HCT116 (cell line): ENCODE data around the gene SEPTIN5. TPM values are rescaled to one million over a fixed set of nuclear protein-coding genes. Genes with fewer than 3 reads are reported as not detected.

Experiments used
- ATAC-seq: fragments of 200-7000 bp; cut with Tn5 transposase; 2 replicates; pipeline ENCODE4 v1.9.1; 2020; ENCODE audit warnings: mild to moderate bottlenecking, moderate library complexity
- BruUV-seq: library from RNA; stranded (reverse); fragments of 400-500 nt; replicated peaks from 2 replicates; lab custom pipeline; 2021; lab: Mats Ljungman, UMichigan
- CTCF ChIA-PET: fragments of 300-600 bp; sonication (Branson Sonifier 250); formaldehyde crosslinking; loops from one replicate; lab custom pipeline; 2021; ENCODE audit warnings: antibody characterized with exemption; lab: Charles Lee
- POLR2A ChIA-PET: fragments of 300-600, 350-600 bp; sonication (Branson Sonifier 250); formaldehyde crosslinking; loops from one replicate; lab custom pipeline; 2021; ENCODE audit warnings: antibody characterized with exemption; lab: Charles Lee
- RAD21 ChIA-PET, 2 experiments: fragments of 300-600 bp; sonication (Branson Sonifier 250); formaldehyde crosslinking; loops; one replicate each; lab custom pipeline; 2023; ENCODE audit warnings: low total read pairs in 2 of 2; ENCODE audit not compliant: uncharacterized antibody in 2 of 2, unreplicated experiment in 2 of 2, low non-redundant PET in 1 of 2; lab: Charles Lee
- DNase-seq: peaks from one replicate; pipeline ENCODE4 v3.0.0-alpha.2; 2010; ENCODE audit warnings: low read depth, low spot score
- H2AFZ ChIP-seq: fragments of 200-600 bp; shearing (Covaris generic), sonication (generic); 2 replicates; pipeline ENCODE4 v1.6.1; 2017; ENCODE audit warnings: low read depth, mixed run types, mixed read lengths, antibody characterized with exemption, low read length; ENCODE audit not compliant: poor library complexity, severe bottlenecking
- H3K27ac ChIP-seq: 2 replicates; pipeline ENCODE4 v1.5.1; 2012; ENCODE audit warnings: low read depth, low read length
- H3K27me3 ChIP-seq: fragments of 200-600 bp; sonication (generic); 2 replicates; pipeline ENCODE4 v1.6.1; 2016; ENCODE audit warnings: mixed run types, low read length, mixed read lengths; ENCODE audit not compliant: insufficient read depth
- H3K36me3 ChIP-seq, 2 experiments: fragments of 200-500 bp in 1 of 2; fragments of 200-600 bp in 1 of 2; sonication (Bioruptor generic) in 1 of 2; sonication (generic) in 1 of 2; 2 replicates each; pipeline versions ENCODE4 v1.5.1 to v1.6.1; 2014 to 2016; ENCODE audit warnings: low read length in 2 of 2, inconsistent platforms in 1 of 2, mixed read lengths in 1 of 2, mixed run types in 1 of 2; ENCODE audit not compliant: insufficient read depth in 2 of 2, control insufficient read depth in 1 of 2
- H3K4me1 ChIP-seq, 2 experiments: fragments of 200-600 bp in 1 of 2; sonication (generic) in 1 of 2; 2 replicates each; pipeline versions ENCODE4 v1.5.1 to v1.6.1; 2012 to 2017; ENCODE audit warnings: low read length in 2 of 2, inconsistent platforms in 1 of 2, mild to moderate bottlenecking in 1 of 2, mixed read lengths in 1 of 2, mixed run types in 1 of 2, moderate library complexity in 1 of 2; ENCODE audit not compliant: insufficient read depth in 2 of 2, control insufficient read depth in 1 of 2
- H3K4me2 ChIP-seq: fragments of 200-600 bp; sonication (generic); 2 replicates; pipeline ENCODE4 v1.6.1; 2017; ENCODE audit warnings: mixed run types, low read length, mixed read lengths
- H3K4me3 ChIP-seq, 2 experiments: fragments of 200-600 bp in 1 of 2; sonication (generic) in 1 of 2; replicated peaks in 1 of 2; 2 replicates each; pipeline ENCODE4 v1.5.1; 2011 to 2016; ENCODE audit warnings: low read length in 2 of 2, control low read depth in 1 of 2, low read depth in 1 of 2, mild to moderate bottlenecking in 1 of 2, mixed read lengths in 1 of 2, mixed run types in 1 of 2
- H3K79me2 ChIP-seq: fragments of 200-600 bp; sonication (generic); 2 replicates; pipeline ENCODE4 v1.6.1; 2017; ENCODE audit warnings: mild to moderate bottlenecking, mixed run types, low read length, moderate library complexity, mixed read lengths; ENCODE audit not compliant: insufficient read depth
- H3K9ac ChIP-seq: fragments of 200-600 bp; sonication (generic); 2 replicates; pipeline ENCODE4 v1.6.1; 2016; ENCODE audit warnings: low read length, mixed read lengths
- H3K9me2 ChIP-seq: fragments of 200-600 bp; sonication (generic), shearing (Covaris generic); 2 replicates; pipeline ENCODE4 v1.6.1; 2017; ENCODE audit warnings: mixed run types, mild to moderate bottlenecking, moderate library complexity; ENCODE audit not compliant: insufficient read depth
- H3K9me3 ChIP-seq, 2 experiments: fragments of 200-500 bp in 1 of 2; fragments of 200-600 bp in 1 of 2; sonication (Bioruptor generic) in 1 of 2; sonication (generic) in 1 of 2; 2 replicates each; pipeline ENCODE4 v1.6.1; 2014 to 2017; ENCODE audit warnings: low read length in 2 of 2, mixed read lengths in 2 of 2, inconsistent platforms in 1 of 2, low read depth in 1 of 2, mild to moderate bottlenecking in 1 of 2, mixed run types in 1 of 2, moderate library complexity in 1 of 2; ENCODE audit not compliant: control insufficient read depth in 1 of 2, insufficient read depth in 1 of 2
- H4K20me1 ChIP-seq: fragments of 200-600 bp; sonication (generic), shearing (Covaris generic); 2 replicates; pipeline ENCODE4 v1.6.1; 2017; ENCODE audit warnings: mixed run types, mild to moderate bottlenecking, moderate library complexity; ENCODE audit not compliant: insufficient read depth
- CBX3 ChIP-seq: IDR thresholded peaks from 2 replicates; pipeline ENCODE4 v1.6.1; 2012; ENCODE audit warnings: low read depth
- CEBPB ChIP-seq: IDR thresholded peaks from 2 replicates; pipeline ENCODE4 v1.6.1; 2012; ENCODE audit warnings: low read depth
- ELF1 ChIP-seq: IDR thresholded peaks from 2 replicates; pipeline ENCODE4 v1.6.1; 2012; ENCODE audit warnings: low read depth, borderline replicate concordance
- MAX ChIP-seq: IDR thresholded peaks from 2 replicates; pipeline ENCODE4 v1.6.1; 2012
- POLR2AphosphoS5 ChIP-seq: IDR thresholded peaks from 2 replicates; pipeline ENCODE4 v1.6.1; 2011; ENCODE audit warnings: mild to moderate bottlenecking, low read depth, low read length, moderate library complexity
- RAD21 ChIP-seq: IDR thresholded peaks from 2 replicates; pipeline ENCODE4 v1.6.1; 2012; ENCODE audit warnings: low read depth, mild to moderate bottlenecking
- TCF7L2 ChIP-seq: IDR thresholded peaks from 2 replicates; pipeline ENCODE4 v1.7.0; 2011; ENCODE audit warnings: borderline replicate concordance, inconsistent platforms; ENCODE audit not compliant: insufficient read depth, insufficient read length; ENCODE audit errors: extremely low read depth
- intact Hi-C: fragments of 100-400 bp; cut with micrococcal nuclease; formaldehyde crosslinking; loops from 2 replicates; pipeline ENCODE4 v1.10.0; 2022
- total RNA-seq: library from RNA; stranded (reverse); gene quantifications from one replicate; pipeline ENCODE4 v1.2.1, GENCODE V29; 2021; ENCODE audit not compliant: unreplicated experiment
- TF ChIP-seq, protein P1 (sequence below): IDR thresholded peaks from 2 replicates; pipeline ENCODE4 v1.6.1; 2011; ENCODE audit warnings: mild to moderate bottlenecking, low read length, moderate library complexity; ENCODE audit not compliant: insufficient replicate concordance; ENCODE audit errors: extremely low read depth

Gene SEPTIN5
- total RNA-seq, 1 experiment from 2014 or later: 9.0 TPM

DNA sequence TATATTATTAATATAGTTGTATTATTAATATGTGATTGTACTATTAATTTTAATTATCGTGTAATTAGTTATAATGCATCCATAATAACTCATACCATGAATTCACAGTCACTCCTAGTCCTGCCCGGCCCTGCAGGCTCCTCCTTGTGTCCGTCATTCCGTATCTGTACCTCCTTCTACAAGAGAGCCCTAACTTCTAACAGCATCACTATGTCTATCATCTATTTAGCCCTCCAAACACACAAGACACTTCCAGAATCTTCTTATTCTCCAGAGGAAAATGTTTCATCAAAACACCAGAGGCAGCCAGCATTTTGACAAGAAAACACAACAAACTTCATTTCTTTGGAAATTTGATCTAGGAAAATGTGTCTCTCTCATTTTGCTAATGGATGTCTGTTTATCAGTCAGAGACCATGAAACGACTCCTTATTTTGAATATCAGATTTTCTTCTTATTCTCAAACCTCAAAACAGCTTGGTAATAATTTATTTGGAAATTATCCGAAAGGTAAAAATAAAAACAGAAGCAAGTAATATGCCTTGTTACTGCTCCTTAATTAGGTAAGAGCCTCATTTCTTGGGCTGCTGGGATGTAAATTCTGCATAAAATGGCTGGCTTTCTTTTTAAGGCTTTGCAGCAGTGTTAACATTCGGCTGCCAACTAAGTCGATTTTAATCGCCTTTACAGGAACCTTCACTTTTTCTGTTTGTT is 23.1 kb upstream of the SEPTIN5 start:
- POLR2A ChIA-PET: interaction anchor here (1.0 to 1.2 kb wide), 2 partner anchors 13 to 17 kb away, joined by 3 read pairs; no protein-coding TSS in a partner anchor
- CTCF ChIA-PET: interaction anchor here (1.0 kb wide), 1 partner anchor 62 kb away, joined by 3 read pairs; no protein-coding TSS in a partner anchor
- no peak; the same call in 1 of the 2 replicates for ATAC-seq
- intact Hi-C loops: no loop called here
- no peaks in the 10 kb centered on the region for H3K36me3 ChIP-seq
- peak overlapping the region; percentile 55 for H3K27ac ChIP-seq
- no TSS peak for BruUV-seq
- peak overlapping the region; percentile 73 for H2AFZ ChIP-seq
- no peak for TF ChIP-seq CEBPB
- TF ChIP-seq MAX: no peak
- TF ChIP-seq RAD21: no peak
- TF ChIP-seq POLR2AphosphoS5: no peak
- TF ChIP-seq, protein P1, sequence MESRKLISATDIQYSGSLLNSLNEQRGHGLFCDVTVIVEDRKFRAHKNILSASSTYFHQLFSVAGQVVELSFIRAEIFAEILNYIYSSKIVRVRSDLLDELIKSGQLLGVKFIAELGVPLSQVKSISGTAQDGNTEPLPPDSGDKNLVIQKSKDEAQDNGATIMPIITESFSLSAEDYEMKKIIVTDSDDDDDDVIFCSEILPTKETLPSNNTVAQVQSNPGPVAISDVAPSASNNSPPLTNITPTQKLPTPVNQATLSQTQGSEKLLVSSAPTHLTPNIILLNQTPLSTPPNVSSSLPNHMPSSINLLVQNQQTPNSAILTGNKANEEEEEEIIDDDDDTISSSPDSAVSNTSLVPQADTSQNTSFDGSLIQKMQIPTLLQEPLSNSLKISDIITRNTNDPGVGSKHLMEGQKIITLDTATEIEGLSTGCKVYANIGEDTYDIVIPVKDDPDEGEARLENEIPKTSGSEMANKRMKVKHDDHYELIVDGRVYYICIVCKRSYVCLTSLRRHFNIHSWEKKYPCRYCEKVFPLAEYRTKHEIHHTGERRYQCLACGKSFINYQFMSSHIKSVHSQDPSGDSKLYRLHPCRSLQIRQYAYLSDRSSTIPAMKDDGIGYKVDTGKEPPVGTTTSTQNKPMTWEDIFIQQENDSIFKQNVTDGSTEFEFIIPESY: no peak
- TF ChIP-seq TCF7L2: no peak
- no peak for TF ChIP-seq CBX3
- no peak for TF ChIP-seq ELF1
- peaks cover 9 to 20% of the 10 kb centered on the region in 2 experiments for H3K4me1 ChIP-seq
- H4K20me1 ChIP-seq: no peaks in the 10 kb centered on the region
- no peaks in the 10 kb centered on the region for H3K9me3 ChIP-seq
- peak overlapping the region; percentile 62 for H3K9ac ChIP-seq
- peak overlapping the region; percentile 83 for H3K4me2 ChIP-seq
- no peaks in the 10 kb centered on the region for H3K27me3 ChIP-seq
- no peaks in the 10 kb centered on the region for H3K79me2 ChIP-seq
- no peak for DNase-seq
- no peaks in the 10 kb centered on the region for H3K9me2 ChIP-seq
- peak overlapping the region; percentile 36 to 53 for H3K4me3 ChIP-seq
- RAD21 ChIA-PET: no interaction called here
